HG02870 (cell line): ENCODE results near the gene PRR20B.
"Not testable (repeated sequence)": the region's sequence is repeated elsewhere in the genome, so short reads cannot be mapped to it uniquely, and the experiment has no call there.

Experiments used
- ATAC-seq: cut with Tn5 transposase; IDR thresholded peaks from one replicate; pipeline ENCODE4 v1.9.1; 2021; ENCODE audit warnings: mild to moderate bottlenecking, moderate library complexity; ENCODE audit not compliant: unreplicated experiment

PRR20B gene

DNA sequence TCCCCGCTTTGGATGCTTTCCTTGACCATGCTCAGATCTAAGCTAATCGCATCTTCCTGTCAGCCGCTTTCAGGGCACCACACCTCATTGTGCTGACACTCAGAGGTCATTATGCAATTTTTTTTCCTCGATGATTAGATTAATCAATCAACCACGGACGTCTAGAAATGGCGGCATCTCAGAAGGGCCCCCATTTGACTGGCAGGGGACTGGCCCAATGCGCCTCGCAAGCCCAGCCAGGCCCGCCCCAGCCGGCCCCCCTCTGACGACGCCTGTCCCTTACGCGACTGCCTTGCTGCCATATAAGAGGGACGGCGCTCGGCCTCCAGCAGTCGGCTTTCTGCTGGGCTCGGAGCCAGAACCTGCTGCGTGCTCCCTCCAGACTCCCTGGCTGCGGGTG lies at the start of gene PRR20B:
Gene PRR20B, plus strand, starts transcription at position 301 of the 400 bp plus-strand sequence. CDS start 387 bp downstream, outside the sequence.
- ATAC-seq = not testable (repeated sequence)

DNA sequence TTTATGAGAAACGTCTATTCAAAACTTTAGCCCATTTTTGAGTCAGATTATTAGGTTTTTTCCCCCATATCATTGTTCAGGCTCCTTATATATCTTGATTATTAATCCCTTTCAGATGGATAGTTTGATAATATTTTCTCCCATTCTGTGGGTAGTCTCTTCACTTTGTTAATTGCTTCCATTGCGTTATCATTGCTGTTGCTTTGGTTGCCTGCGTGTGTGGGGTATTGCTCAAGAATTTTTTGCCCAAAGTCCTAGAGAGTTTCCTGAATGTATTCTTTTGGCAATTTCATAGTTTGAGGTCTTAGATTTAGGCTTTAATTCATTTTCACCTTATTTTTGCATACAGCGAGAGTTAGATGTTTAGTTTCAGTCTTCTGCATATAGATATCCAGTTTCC lies 32.3 kb upstream of the PRR20B start:
- no peak for ATAC-seq

DNA sequence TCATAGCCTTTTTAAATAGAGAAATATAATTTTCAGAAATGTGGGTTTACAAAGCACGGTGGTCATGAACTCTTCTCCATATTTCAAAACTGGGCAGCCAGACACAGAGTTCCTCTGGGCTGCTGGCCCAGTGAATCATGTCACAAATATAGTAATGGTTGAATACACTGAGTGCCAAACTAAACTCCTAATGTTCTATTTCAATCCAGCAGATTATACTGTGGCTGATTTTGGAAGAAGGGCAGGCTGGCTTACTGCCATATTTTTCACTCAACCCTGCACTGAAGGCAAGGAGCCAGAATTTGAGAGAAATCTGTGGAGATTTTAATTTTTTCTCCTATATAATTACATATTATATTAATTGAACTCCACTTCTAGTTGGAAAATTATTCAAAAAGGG lies 23.6 kb upstream of the PRR20B start:
- ATAC-seq = no peak

DNA sequence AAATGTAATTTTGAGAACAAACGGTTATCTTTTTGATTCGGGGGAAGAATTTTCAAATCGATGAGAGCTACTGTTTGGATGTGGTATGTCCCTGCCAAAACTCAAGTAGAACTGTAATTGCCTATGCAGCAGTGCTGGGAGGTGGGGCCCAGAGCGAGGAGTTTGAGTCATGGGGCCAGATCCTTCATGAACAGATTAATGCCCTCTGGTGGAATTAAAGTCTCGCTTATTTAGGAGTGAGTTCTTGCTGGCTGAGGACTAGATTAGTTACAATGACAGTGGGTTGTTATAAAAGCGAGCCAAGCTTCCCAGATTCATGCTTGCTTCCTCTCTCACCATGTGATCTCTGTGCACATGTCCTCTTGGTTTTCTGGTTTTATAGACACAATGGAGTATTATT lies 18.4 kb upstream of the PRR20B start:
- ATAC-seq = no peak

DNA sequence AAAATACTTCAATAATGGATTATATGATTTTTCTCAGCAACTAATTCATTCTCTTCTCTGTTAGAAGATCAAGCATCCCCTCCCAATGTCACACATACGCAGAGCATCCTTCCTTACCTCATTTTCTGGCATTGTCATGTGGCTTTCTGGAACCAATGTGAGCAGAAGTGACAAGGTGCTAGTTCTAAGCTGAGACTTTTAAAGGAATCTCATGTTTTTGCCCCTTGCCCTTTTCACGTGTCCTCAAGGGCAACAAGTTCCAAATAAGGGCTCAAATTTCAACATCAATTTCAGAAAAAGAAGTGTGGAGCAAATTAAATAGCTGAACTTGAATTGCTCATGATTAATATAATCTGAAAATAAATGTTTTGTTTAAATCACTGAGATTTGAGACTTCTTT lies 11.2 kb upstream of the PRR20B start:
- ATAC-seq = no peak

DNA sequence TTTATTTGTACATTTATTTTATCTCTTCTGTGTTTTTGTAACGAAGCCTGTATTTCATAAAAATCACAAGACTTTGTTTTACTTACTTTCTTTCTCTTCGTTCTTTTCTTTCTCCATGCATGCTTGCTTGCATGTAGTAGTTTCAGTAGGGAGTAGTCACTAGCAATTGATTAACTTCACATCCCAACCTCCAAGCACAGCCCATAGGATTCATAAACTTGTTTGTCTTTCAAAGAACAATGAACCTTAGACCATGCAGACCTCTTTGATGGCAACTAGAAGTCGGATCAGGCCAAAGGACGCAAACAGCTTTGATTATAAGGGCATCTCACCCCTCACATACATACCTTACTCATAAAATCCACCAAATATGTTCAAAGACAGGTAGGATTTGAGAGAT lies 9.7 kb upstream of the PRR20B start:
- no peak for ATAC-seq

DNA sequence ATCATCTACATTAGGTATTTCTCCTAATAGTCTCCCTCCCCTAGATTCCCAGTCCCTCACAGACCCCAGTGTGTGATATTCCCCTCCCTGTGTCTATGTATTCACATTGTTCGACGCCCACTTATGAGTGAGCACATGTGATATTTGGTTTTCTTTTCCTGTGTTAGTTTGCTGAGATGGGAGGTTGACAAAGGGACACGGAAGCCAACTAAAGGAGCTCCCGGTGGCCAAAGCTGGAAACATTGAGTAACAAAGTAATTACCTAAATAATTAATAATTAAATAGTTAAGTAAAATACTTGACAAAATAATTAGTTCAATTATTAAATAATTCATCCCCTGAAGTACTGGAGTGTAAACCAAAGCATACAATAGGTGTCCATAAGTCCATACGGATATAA lies 8.3 kb upstream of the PRR20B start:
- ATAC-seq = no peak

DNA sequence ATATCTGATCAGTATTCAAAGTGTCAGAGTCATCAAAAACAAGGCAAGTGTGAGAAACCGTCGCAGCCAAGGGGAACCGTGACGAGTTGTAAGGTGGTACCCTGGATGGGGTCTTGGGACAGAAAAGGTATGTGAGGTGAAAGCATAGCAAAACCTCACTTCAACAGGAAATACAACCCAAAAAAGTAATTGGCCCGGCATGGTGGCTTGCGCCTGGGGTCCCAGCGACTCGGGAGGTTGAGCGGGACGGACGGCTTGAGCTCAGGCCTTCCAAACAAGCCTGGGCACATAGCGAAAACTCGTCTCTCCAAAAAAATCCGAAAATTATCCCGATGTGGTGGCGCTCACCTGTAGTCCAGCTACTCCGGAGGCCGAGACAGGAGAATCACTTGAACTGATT lies 7.5 kb upstream of the PRR20B start:
- not testable (repeated sequence) for ATAC-seq

DNA sequence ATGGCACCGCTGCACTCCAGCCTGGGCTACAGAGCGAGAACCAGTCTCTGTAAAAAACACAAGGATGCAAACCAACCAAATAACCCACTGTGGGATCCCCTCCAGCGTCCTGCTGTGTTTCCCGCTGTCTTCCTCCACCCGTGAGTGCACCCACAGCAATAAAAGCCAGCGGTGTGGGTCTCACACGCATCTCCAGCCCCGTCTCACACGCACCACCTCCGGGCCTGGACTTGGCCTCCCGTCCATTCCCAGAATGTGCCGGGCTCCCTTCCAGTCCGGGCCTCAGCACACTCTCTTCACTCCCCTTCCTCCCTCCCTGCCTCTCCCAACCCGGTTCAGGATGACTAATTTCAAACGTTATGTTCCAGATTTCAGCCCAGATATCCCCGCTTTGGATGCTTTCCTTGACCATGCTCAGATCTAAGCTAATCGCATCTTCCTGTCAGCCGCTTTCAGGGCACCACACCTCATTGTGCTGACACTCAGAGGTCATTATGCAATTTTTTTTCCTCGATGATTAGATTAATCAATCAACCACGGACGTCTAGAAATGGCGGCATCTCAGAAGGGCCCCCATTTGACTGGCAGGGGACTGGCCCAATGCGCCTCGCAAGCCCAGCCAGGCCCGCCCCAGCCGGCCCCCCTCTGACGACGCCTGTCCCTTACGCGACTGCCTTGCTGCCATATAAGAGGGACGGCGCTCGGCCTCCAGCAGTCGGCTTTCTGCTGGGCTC lies 6.9 kb upstream of the PRR20B start, which contains the start of gene PRR20A:
Gene PRR20A, plus strand, starts transcription at position 684 of the 734 bp plus-strand sequence. CDS start 387 bp downstream, outside the sequence.
- not testable (repeated sequence) for ATAC-seq

DNA sequence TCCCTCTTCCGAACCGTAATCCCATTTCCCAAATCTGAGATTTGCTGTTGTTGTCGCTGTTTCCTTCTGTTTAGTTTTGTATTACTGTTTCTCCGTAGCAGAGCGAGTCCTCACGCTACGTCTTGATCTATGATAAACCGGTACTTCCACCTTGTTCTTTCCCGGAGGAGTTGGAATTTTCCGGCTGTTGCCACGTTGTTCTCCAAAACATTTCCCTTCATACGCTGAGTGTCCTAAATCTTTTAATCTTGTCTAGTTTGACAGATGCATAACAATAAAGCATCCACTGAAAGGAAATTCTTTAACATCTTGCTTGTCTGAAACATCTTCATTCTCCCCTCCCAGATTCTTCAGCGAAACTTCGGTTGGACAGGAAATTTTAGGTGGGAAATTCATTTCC lies 818 bp downstream of the PRR20B start:
- not testable (repeated sequence) for ATAC-seq

DNA sequence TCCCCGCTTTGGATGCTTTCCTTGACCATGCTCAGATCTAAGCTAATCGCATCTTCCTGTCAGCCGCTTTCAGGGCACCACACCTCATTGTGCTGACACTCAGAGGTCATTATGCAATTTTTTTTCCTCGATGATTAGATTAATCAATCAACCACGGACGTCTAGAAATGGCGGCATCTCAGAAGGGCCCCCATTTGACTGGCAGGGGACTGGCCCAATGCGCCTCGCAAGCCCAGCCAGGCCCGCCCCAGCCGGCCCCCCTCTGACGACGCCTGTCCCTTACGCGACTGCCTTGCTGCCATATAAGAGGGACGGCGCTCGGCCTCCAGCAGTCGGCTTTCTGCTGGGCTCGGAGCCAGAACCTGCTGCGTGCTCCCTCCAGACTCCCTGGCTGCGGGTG lies 6.5 kb downstream of the PRR20B start, which contains the start of gene PRR20C:
Gene PRR20C, plus strand, starts transcription at position 301 of the 400 bp plus-strand sequence. CDS start 387 bp downstream, outside the sequence.
- not testable (repeated sequence) for ATAC-seq

DNA sequence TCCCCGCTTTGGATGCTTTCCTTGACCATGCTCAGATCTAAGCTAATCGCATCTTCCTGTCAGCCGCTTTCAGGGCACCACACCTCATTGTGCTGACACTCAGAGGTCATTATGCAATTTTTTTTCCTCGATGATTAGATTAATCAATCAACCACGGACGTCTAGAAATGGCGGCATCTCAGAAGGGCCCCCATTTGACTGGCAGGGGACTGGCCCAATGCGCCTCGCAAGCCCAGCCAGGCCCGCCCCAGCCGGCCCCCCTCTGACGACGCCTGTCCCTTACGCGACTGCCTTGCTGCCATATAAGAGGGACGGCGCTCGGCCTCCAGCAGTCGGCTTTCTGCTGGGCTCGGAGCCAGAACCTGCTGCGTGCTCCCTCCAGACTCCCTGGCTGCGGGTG lies 13.0 kb downstream of the PRR20B start, which contains the start of gene PRR20D:
Gene PRR20D, plus strand, starts transcription at position 301 of the 400 bp plus-strand sequence. CDS start 387 bp downstream, outside the sequence.
- ATAC-seq = not testable (repeated sequence)

DNA sequence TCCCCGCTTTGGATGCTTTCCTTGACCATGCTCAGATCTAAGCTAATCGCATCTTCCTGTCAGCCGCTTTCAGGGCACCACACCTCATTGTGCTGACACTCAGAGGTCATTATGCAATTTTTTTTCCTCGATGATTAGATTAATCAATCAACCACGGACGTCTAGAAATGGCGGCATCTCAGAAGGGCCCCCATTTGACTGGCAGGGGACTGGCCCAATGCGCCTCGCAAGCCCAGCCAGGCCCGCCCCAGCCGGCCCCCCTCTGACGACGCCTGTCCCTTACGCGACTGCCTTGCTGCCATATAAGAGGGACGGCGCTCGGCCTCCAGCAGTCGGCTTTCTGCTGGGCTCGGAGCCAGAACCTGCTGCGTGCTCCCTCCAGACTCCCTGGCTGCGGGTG lies 19.6 kb downstream of the PRR20B start, which contains the start of gene PRR20E:
Gene PRR20E, plus strand, starts transcription at position 301 of the 400 bp plus-strand sequence. CDS start 387 bp downstream, outside the sequence.
- ATAC-seq = not testable (repeated sequence)

DNA sequence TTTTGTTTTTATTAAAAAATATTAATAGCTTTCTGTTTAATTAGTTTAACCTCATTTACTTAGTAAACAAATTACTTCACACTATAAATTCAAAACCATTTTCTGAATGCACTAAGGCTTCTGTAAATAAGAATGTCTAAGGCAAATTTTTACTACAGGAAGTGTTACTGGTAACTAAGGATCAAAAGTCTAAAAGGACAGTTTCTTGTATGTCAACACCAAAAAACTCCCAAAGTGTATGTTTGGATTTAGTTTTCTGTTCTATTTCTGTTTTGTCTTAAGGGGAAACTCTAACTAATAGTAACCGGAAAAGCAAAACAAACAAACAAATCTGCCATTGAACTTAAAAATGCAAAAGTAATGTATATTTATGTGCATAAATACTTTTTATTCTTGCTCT lies 44.4 kb downstream of the PRR20B start:
- no peak for ATAC-seq
